GM19351 (cell line): Measurements from ENCODE around the gene FSTL4.

ENCODE experiments used
- ATAC-seq: cut with Tn5 transposase; IDR thresholded peaks from one replicate; pipeline ENCODE4 v1.9.1; 2021; ENCODE audit warnings: mild to moderate bottlenecking, moderate library complexity; ENCODE audit not compliant: unreplicated experiment

FSTL4 gene

DNA sequence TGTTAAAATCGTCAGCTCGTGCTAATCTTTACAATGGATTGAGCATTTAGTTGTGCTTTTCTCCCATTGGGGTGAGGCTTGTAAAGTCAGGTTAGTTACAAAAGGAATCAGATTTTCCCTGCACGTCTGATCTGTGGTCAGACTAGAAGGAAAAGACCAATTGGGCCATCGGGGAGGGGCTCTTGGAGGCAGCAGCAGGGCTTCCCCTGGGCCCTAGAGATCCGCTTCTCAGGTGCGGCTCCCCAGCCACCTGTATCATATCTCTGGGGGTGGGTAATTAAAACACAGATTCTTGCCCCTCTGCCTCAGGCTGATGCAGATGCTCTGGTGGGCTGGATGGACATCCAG, 360.2 kb downstream of the FSTL4 start:
- no peak for ATAC-seq

DNA sequence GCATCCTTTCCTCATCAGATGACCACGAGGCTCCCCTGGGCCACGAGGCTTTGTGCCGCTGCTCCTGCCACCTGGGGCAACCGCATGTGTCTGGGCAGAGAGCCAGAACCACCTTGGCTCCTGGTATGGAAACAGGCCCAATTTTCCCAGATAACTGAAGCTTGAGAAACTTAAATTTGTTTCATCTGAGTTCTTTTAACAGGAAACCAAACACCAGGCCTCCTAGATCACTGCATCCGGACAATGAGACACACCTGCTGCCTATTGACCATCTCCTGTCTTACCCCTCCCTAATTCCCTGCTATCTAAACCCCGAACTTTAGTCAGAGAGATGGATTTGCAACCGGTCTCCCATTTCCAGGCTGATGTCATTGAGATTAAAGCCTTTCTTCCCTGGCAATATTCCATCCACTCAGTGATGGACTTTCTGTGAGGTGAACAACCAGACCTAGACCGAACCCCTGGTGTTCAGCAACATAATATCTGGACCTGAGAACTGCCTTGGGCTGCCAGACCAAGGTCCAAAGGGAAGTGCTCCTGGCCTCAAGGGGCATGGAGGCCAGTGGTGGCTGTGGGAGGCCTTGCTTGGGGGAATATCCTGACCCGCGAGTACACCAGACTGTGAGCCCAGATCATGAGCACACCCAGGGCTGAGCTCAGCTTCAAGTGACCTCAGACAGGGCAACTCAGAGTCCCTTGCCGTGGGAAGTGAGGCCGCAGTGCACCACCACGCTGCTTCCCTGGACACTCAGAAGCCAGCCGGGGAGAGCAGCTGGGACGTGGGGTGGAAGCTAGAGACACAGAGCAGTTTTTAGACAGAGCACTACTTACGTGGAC, 360.8 kb downstream of the FSTL4 start:
- ATAC-seq = no peak

DNA sequence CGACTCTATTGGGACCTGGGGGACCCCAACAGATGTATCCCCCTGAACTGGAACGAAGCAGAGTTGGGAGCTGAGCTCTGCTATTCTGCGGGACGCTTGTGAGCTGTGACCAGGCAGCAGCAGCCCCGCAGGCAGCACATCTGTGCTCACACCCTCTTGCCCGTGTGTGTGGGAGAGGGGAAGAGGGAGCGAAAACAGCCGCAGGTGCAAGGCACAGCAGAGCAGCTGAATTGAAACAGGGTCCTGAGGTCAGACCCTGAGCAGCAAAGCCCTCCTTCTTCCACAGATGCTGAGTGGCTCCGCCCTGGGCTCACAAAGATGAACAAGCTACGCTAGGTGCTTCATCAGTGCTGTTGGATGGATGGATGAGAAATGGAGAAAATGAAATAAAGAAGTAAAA, 361.8 kb downstream of the FSTL4 start:
- no peak for ATAC-seq

DNA sequence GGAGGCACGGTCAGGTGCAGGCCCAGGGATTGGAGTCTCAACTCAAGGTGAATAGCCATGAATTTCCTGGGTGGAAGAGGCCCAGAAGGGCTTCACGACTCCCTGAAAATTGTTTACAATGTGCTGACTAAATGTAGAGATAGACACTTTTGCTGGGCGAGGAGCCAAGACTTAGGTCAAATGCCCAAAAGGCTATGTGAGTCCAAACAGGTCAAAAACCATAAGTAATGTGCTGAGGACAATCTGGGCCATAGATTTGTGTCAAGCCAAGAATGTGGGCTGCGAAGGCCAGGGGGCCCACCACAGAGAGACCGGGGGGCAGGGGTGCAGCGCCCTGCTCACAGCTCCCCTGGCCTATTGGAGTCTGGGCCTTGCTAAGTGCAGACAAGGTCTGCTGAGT, 362.7 kb downstream of the FSTL4 start:
- ATAC-seq = no peak

DNA sequence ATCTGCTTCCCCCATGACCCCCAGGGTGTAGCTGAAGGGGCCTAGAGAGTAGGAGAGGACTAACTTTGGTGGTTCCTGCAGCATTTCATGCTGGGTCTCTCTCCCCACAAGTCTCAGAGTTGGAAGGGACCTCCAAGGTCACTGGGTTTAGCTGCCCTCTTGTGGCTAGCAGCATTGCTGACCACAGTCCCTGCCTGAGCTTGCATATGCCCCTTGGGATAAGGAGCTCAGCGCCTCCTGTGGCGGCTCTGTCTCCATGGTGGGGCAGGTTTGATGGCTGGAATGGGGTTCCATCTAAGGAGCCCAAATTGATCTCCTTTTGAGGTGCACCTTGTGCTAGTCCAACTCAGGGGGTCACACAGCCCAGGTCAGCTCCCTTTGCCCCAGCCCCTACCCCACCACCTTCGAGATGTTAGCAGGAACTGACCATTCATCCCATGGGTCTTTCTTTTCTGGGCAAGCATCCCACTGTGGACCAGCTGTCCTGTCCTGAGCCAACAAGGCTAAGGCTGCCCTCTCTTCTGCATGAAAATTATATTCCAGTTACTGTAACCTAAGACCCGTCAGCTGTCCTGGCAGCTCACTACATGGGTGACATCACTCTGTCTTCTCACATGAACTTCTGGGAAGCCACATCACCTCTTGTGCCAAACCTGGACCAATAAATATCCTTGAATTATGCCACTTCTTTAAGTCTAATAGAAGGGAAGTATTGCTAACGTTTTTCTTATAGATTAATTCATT, 364.3 kb downstream of the FSTL4 start:
- ATAC-seq = no peak

DNA sequence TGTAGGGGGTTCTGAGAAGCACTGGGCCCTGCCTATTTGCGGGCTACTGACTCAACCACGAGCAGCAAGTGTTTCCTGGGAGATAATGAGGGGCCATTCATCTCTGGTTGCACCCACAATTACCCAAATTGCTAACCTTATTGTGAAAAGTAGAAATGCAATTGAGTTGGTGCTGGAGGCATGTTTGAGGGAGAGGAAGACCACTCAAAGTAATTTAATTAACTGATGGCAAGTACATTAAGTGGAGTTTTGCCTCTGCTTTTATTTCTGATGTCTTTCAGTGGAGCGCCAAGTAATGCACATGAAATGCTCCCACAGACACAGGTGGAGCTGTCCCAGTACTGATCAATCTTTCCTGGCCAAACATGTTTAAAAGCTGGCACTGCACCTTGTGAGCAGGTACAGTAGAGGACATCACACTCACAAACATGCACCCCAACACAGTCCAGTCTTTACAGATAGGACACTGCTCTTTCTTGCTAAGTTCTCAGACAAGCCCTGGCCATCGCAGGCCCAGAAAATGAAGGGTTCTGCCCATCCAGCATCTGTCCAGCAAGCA, 365.1 kb downstream of the FSTL4 start:
- no peak for ATAC-seq

DNA sequence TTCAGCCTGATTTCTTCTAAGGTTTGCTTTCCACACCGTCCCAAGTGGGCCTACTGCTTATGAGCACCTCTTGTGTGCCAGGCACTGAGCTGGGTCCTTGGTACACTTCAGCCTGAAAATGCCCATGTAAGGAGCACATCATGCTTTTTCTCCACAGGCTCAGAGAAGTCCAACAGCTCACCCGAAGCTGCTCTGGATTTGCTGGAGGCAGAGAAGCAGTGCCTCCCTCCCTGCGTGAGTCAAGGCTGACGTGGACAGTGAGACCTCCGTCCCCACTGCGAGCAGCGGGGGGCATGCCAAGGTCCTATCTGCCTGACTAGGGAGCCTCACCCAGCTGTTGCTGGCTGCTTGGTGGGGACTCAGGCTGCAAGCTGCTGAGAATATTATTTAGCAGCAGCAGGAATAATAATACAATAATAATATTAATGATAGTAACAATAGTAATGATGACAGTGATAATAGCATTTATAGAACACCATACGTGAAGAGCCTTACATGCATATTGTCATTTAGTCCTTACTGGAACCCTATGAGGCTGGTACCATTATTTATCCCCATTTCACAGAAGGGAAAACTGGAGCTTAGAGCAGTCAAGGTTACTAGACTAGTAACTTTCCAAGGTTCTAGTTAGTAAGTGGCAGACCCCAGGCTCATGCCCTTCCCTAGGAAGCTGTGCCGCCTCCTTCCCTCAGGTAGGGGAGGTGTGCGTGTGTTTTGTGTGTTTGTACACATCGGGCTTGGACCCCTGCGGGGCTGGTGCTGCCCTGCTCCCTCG, 365.8 kb downstream of the FSTL4 start:
- no peak for ATAC-seq

DNA sequence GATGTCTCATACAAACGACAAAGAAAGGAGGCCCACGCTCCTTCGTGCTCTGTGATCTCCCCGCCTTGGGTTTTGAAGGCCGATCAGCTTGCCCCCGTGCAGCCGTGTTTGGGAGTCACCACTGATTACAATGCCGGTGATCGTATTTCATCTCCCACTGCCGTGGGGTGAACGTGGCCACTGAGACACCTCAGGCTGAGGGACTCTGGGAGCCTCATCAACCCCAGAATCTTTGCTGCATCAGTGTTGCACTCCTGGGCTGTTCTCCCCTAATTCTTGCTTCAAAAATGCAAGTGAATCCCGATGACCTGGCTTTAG, 366.3 kb downstream of the FSTL4 start:
- no peak for ATAC-seq

DNA sequence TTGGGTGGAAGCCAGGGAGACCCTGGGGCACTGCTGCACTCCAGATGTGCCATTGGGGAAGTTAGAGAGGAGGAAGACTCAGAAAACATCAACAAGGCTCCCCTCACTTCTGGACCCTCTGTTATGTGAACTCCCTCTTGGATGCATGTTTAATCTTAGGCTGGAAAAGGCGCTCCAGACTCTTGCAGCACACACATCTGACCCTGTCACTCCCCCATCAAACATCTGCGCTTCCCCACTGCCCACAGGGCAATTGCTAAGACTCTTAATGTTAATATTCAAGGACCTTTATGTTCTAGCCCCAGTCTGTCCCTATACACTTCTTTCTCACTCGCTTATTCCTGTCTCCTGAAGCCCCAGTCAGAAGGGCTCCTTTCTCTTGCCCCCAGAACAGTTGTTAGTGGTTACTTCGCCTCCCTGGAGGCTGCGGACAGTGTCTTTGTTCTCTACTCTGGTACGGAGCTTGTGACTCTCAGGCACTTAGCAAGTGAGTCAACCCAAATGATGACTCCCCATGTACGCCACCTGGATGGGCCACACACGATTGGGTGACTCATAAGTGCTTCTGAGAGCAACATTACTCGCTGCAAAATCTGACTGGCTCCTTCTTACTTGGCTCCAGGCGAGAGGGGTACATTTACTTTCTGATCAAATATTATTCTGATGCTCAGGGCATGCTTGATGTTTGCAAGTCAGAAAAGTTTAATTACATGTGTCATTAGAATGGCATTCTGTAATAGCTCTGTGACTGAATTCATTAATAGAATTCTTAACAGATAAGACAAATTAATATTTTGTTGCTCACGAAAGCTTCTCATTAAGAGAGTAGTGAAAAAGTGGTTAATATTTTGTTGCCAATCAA, 366.9 kb downstream of the FSTL4 start:
- peak; percentile 49 for ATAC-seq

DNA sequence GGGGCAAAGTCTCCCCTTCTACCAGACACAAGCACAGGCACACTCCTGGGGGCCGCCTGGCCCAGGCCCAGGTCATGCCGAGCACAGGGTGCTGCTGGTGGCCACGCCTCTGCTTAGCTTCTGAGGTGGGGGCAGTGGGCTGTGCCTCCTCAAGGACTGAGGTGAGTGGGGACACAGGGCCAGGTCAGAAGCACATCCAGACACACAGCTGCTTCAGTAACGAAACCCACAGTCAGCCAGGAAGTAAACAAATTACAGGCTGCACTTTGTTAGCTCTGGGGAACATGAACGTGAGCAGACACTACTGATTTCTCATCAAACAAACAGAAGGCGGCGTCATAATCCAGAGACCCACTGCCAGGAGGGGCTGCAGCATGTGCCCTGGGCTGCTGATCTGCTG, 368.1 kb downstream of the FSTL4 start:
- peak; percentile 36 for ATAC-seq

DNA sequence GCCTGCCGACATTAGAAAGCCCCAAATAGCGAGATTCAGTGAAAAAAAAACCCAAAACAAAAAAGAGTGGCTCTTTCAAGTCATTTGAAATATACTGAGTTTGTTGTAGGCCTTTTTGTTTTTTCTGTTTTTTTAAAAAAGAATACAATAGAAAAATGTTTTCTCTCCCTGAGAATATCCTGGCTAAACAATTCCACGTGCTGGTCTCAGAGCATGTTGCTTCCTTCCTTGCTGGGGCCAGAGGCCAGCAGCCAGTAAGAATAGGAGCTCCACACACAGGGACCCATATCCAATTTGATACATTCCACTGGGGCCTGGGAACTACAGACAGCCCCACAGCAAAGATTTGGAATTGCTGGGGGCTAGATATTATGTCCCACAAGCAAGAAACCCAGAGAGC, 369.1 kb downstream of the FSTL4 start:
- ATAC-seq = no peak

DNA sequence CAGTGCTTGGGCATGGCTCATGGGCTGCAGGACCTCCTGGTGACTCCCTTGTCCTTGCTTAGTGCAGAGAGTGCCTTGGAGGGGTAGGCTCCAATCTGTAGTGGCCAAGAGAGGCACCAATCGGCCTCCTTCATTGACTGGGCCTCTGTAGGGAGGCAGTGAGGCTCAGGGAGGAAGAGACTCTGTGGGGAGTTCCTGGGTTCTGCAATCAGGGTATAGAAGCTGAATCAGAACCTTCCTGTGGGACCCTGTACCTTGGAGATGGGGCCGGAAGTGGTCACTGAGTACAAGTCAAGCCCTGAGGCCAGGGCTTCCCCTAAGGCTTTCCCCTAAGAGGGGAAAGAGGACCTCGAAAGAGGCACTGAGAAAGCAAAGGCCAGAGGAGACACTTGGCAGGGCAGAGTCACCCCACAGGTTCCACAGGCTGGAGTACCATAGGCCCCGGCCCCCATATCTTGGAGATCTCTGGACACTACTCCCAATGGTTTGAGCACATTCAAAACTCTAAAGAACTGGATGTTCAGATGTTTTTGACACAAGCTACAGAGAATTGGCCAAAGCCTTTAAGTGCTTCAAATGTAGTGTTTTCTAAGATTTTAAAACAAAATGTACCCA, 370.0 kb downstream of the FSTL4 start:
- no peak for ATAC-seq

DNA sequence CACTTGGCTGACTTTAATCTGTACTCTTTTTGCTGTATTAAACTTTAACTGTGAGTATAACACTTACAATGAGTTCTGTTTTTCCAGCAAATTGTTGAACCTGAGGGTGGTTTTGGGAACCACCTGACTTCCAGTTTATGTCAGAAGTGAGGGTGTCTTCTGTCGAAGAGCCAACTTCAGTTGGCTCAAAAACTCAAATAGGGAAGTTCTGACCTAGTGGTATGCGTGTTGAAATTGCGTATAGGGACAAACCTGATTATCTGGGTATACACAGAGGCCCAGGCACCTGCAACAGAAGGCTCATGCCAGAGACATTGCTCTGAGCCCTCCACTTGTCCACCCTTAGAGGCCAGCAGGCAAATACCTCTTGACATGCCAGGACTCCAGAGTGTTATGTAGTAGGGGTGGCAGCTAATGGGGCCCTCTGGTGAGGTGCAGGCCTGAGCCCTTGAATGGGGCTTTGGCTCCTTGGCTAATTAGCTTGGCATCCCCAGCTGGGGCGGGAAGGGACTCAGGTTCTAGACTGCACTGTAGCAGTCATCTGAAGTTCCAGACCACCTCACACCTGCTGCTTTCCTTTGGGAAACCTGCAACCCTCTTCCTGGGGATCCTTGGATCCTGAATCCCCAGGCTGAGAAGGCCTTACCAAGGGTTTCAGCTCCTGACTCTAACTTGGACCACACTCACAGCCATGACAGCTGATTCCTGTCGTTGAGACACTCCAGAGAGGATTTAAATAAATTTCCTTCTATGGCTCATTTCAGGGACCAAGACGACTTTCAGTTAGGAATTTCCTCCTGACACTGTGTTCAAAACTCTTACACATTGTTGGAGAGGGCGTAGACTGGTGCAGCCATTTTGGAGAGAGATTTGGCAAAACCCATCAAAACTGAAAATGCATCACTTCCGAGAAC, 370.9 kb downstream of the FSTL4 start:
- no peak for ATAC-seq

DNA sequence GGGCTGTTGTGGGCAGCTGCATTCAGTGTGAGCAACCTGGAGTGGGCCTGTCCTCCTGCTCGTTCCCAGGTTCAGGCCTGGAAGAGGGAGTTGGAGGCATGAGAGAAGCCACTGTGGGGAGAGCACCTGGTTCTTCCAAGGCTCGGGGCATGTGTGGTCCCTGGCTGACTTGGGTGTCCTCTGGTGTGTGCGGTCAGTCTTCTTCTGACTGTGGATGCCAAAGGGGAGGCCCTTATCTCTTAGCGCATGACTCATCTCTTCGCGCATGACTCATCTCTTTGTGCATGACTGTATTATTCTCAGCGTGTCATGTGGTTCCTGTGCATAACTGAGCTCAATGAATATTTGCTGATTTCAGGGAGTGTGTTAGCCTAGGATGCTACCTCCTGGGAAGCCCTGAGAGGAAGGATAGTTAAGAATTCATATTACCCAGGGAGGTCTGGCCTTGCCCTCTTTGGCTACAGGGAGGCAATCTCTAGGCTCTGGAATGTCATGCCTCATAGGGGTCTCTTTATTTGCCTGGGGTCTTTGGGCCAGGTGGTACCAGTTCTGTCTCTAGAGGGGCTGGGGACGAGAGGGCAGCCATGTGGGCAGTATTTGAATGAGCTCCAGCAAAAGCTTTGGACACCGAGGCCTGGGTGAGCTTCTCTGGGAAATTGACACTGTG, 371.8 kb downstream of the FSTL4 start:
- peak; percentile 87 for ATAC-seq

DNA sequence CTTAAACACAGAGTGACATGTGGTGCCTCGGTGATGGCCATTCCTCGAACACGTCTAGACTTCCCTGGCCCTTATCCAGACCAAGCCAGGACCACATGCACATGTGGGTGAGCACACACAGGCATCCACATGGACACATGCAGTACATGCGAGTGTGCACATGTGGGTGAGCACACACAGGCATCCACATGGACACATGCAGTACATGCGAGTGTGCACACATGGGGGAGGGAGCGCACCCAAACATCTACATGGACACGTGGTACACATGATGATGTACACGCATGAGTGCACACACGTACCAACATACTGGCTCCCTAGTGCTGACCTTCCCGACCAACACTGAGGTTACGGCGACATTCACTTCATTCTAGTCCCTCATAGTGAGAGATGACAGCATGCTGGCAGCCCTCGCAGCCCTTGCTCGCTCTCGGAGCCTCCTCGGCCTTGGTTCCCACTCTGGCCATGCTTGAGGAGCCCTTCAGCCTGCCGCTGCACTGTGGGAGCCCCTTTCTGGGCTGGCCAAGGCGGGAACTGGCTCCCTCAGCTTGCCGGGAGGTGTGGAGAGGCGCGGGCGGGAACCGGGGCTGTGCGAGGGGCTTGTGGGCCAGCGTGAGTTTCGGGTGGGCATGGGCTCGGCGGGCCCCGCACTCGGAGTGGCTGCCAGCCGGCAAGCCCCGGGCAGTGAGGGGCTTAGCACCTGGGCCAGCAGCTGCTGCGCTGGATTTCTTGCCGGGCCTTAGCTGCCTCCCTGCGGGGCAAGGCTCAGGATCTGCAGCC, 373.7 kb downstream of the FSTL4 start:
- ATAC-seq = no peak

DNA sequence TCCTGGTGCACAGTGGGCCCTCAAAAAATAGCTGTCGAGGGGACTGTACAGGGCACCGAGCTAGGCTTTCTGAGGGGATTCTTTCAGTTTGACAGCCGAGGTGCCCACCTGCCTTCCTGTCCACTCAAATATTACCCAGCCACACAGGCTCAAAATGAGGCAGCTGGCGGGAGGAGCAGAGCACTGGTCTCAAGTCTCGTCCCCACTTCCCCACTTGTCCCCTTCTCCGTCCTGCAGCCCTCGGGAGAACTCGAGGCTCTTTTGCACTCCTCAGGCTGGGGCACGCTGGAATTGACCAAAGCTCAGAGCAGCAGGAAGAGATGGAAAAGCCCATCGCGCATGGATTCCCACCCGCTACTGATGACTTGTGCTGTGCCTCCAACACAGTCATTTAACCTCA, 375.4 kb downstream of the FSTL4 start:
- ATAC-seq = no peak

DNA sequence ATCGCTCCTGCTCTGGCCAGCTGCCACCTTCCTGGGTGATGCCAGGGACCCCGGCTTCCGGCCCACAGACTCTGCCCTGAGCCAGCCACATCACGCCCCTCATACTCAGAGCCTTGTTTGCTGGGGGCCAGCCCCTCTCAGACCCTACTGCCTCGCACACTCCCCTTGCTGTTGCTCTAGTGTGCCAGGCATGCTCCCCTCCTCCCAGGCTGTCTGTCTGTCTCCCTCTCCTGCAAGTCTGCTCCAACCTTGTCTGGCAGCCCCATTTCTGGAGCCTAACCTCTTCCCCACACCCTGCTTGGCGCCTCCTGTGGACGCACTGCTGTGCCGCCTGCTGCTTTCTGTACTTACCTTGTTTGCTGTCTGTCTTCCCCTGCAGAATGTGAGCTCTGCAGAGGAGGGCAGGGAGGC, 375.8 kb downstream of the FSTL4 start:
- ATAC-seq = no peak
